ENCODE data around the gene CADM2. TPM values are rescaled to one million over a fixed set of nuclear protein-coding genes. Genes with fewer than 3 reads are reported as not detected.

Gene CADM2
- total and polyA plus RNA-seq, 9 donors = 1.8 to 4.5 (median 3.5) TPM

DNA sequence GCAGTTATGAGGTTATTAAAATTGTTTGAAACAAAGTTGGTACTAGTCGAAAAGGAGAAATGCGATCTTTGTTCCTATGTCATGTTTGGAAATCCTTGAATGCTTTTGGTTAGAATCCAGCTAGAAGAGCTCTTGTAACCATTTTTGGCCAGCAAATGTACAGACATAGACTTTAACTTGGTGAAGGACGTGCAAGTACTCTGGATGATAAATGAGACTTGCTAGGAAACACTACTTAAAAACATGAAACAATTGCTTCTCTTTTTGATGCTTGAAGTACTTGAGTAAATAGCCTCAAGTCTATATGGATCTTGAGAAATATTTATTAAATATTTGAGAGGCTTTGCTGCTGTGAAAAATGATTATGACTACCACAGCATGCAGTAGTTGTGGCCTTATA is 95.8 kb downstream of the CADM2 start:
- Histone ChIP-seq H3K4me1 (ENCODE audit: control insufficient read depth, insufficient read depth, low read length) (no peaks in the 10 kb centered on the region), H3K27ac (ENCODE audit: low read length) (no peak overlapping the region), H3K4me3 (ENCODE audit: low read length) (no peak overlapping the region), H3K27me3 (ENCODE audit: control insufficient read depth, insufficient read depth, low read length) (no peaks in the 10 kb centered on the region), H3K36me3 (ENCODE audit: control insufficient read depth, insufficient read depth, low read length) (no peaks in the 10 kb centered on the region), H3K9me3 (replicated peaks; ENCODE audit: control insufficient read depth, low read depth, low read length) (no peaks in the 10 kb centered on the region)
- 50% methylated on average over 2 of the region's 3 CpGs for WGBS (ENCODE audit: insufficient coverage)
- no peak for DNase-seq

DNA sequence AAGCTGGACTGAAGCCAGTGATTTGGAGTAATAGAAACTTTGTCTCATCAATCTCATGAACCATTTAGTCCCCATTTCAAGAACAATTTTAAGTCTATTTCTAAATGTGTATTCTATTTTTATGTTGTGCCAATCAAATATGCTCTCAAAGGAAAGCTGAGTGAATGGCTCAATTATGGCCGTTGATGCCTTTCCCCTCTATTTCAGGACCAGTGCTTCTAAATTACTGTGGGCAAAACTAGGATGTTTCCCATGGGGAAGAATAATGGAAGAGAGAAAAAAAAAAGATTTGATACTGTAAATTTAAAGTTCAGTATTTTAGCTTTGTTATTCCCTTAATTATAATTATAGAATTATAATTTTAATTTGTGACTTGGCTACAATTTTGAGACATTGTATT is 110.1 kb downstream of the CADM2 start:
- Histone ChIP-seq H3K9me3 (replicated peaks; ENCODE audit: control insufficient read depth, low read depth, low read length) (no peaks in the 10 kb centered on the region), H3K27ac (ENCODE audit: low read length) (no peak overlapping the region), H3K36me3 (ENCODE audit: control insufficient read depth, insufficient read depth, low read length) (no peaks in the 10 kb centered on the region), H3K27me3 (ENCODE audit: control insufficient read depth, insufficient read depth, low read length) (no peaks in the 10 kb centered on the region), H3K4me3 (ENCODE audit: low read length) (no peak overlapping the region), H3K4me1 (ENCODE audit: control insufficient read depth, insufficient read depth, low read length) (no peaks in the 10 kb centered on the region)
- no CpG with 5 or more reads among the region's 1 CpG for WGBS (ENCODE audit: insufficient coverage)
- DNase-seq = no peak

DNA sequence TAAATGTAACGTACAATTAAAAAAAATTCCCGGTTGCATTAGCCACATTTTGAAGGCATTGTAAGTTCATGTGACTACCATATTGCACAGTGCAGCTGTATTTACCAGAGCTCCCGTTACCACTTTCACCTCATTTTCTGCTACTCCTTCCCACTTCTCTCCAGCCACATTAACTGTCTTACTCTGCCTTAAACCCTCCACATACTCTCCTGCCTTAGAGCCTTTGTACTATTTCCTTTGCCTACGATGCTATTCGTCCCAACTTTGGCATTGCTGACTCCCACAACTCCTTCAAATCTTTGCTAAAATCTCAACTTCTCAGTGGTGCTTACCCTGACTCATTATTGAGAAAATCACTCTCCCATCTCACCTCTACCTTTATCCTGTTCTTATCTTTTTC is 115.2 kb downstream of the CADM2 start:
- Histone ChIP-seq H3K27ac (ENCODE audit: low read length) (no peak overlapping the region), H3K4me1 (ENCODE audit: control insufficient read depth, insufficient read depth, low read length) (no peaks in the 10 kb centered on the region), H3K36me3 (ENCODE audit: control insufficient read depth, insufficient read depth, low read length) (no peaks in the 10 kb centered on the region), H3K9me3 (replicated peaks; ENCODE audit: control insufficient read depth, low read depth, low read length) (no peaks in the 10 kb centered on the region), H3K27me3 (ENCODE audit: control insufficient read depth, insufficient read depth, low read length) (no peaks in the 10 kb centered on the region), H3K4me3 (ENCODE audit: low read length) (no peak overlapping the region)
- no peak for DNase-seq
- 72% methylated on average over 3 of the region's 5 CpGs for WGBS (ENCODE audit: insufficient coverage)

DNA sequence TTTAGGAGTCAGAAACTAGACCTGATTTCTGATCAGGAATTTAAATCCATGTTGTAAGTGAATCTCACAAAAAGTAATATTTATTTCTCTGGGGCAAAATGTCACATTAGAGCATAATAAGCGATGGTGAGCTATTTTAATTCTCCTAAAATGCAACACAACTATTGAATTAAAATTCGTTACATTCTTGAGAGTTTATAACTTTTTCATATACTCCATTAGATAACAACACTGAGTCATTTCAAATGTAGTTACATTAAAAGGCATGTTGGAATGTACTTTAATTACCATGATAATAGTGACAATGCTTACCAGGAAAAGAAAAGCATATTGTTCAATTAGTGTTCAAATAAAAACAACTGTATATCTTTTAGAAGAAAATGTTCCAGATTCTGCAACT is 116.9 kb downstream of the CADM2 start:
- Histone ChIP-seq H3K36me3 (ENCODE audit: control insufficient read depth, insufficient read depth, low read length) (no peaks in the 10 kb centered on the region), H3K27ac (ENCODE audit: low read length) (no peak overlapping the region), H3K27me3 (ENCODE audit: control insufficient read depth, insufficient read depth, low read length) (no peaks in the 10 kb centered on the region), H3K4me1 (ENCODE audit: control insufficient read depth, insufficient read depth, low read length) (no peaks in the 10 kb centered on the region), H3K9me3 (replicated peaks; ENCODE audit: control insufficient read depth, low read depth, low read length) (no peaks in the 10 kb centered on the region), H3K4me3 (ENCODE audit: low read length) (no peak overlapping the region)
- no CpG with 5 or more reads among the region's 2 CpGs for WGBS (ENCODE audit: insufficient coverage)
- no peak for DNase-seq

DNA sequence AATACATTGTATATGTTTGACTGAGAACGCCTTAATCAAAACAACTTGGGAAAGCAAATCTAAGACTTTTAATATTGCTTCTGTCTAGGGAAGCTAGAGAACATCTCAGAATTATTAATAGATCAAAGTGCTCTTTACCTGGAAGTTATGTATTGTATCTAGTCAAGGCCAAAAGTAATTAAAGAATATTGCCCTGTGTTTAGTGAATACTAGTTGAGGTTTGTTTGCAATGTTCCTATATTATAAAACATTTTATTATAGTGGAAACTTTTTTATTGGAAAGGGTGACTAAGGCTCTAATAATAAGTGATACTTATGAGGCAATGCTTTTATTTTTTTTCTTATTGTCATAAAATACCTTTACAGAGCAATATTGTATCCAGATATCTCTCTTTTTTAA is 118.2 kb downstream of the CADM2 start:
- Histone ChIP-seq H3K4me3 (ENCODE audit: low read length) (no peak overlapping the region), H3K36me3 (ENCODE audit: control insufficient read depth, insufficient read depth, low read length) (no peaks in the 10 kb centered on the region), H3K9me3 (replicated peaks; ENCODE audit: control insufficient read depth, low read depth, low read length) (no peaks in the 10 kb centered on the region), H3K4me1 (ENCODE audit: control insufficient read depth, insufficient read depth, low read length) (no peaks in the 10 kb centered on the region), H3K27ac (ENCODE audit: low read length) (no peak overlapping the region), H3K27me3 (ENCODE audit: control insufficient read depth, insufficient read depth, low read length) (no peaks in the 10 kb centered on the region)
- WGBS (ENCODE audit: insufficient coverage) = no CpG with 5 or more reads among the region's 1 CpG
- DNase-seq = no peak

DNA sequence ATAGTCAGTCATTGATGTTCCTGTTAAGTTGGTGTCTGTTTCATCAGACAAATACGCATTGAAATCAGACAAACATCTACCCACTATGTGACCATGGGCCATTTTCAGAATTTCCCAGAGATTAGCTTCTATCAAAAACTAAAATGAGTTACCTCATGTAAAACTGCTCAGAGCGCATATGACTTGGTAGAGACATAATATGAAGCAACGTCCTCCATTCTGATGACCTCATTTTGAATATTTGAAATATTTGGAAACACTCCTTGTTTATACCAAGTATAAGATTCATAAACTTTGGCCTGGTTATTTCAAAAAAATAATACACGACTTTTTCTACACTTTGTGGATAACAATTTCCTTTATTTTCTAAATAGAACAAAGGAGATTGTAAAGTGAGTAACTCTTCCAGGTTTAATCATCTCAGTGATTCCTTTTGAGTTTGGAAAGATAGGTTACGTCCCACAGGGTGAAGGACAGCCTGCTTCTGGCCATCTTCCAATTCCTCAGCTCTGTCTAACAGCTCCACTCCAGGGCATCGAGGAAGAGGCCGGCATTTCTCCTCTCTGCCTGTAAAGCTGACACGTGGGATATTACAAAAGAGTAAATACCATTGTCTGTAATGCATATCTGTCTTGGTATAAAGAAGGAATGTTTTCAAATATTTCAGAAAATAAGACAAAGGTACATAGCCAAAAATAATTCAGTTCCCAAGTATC is 122.6 kb downstream of the CADM2 start:
- Histone ChIP-seq H3K4me1 (ENCODE audit: control insufficient read depth, insufficient read depth, low read length) (no peaks in the 10 kb centered on the region), H3K27me3 (ENCODE audit: control insufficient read depth, insufficient read depth, low read length) (no peaks in the 10 kb centered on the region), H3K27ac (ENCODE audit: low read length) (no peak overlapping the region), H3K9me3 (replicated peaks; ENCODE audit: control insufficient read depth, low read depth, low read length) (no peaks in the 10 kb centered on the region), H3K36me3 (ENCODE audit: control insufficient read depth, insufficient read depth, low read length) (no peaks in the 10 kb centered on the region), H3K4me3 (ENCODE audit: low read length) (no peak overlapping the region)
- WGBS (ENCODE audit: insufficient coverage) = no CpG with 5 or more reads among the region's 8 CpGs
- peak; percentile 16 for DNase-seq

DNA sequence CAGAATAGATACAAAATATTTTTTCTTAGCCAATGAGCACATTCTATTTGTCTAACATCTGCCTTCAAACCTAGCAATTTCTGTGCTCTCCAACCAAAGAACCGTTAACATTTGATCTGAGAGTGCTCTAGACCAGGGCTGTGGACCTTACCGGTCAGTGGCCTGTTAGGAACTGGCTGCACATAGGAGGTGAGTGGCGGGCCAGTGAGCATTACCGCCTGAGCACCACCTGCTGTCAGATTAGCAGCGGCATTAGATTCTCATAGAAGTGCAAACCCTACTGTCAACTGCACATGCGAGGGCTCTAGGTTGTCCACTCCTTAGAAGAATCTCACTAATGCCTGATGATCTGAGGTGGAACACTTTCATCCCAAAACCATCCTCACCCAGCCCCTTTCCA is 131.7 kb downstream of the CADM2 start:
- Histone ChIP-seq H3K27me3 (ENCODE audit: control insufficient read depth, insufficient read depth, low read length) (no peaks in the 10 kb centered on the region), H3K4me1 (ENCODE audit: control insufficient read depth, insufficient read depth, low read length) (no peaks in the 10 kb centered on the region), H3K4me3 (ENCODE audit: low read length) (no peak overlapping the region), H3K27ac (ENCODE audit: low read length) (no peak overlapping the region), H3K9me3 (replicated peaks; ENCODE audit: control insufficient read depth, low read depth, low read length) (no peaks in the 10 kb centered on the region), H3K36me3 (ENCODE audit: control insufficient read depth, insufficient read depth, low read length) (no peaks in the 10 kb centered on the region)
- DNase-seq = no peak
- 88% methylated on average over 6 of the region's 6 CpGs for WGBS (ENCODE audit: insufficient coverage)

DNA sequence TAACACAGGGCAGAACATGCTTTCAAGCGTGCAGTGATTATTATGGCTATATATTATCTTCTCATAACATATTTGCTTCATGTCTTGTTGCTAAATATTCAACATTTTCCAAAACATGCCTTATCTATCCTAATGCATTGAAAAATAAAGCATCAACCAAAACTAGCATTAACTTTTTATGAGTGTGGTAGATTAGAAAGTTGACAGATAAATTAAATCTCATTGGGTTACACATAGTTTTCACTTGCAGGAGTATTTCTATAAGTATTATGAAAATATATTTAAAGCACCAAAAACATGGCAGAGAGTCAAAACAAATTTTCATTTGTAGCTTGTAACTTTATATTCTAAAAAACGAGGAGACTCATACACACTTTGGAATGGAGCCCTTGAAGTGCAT is 141.5 kb downstream of the CADM2 start:
- H3K27ac ChIP-seq (ENCODE audit: low read length) = no peak overlapping the region
- H3K9me3 ChIP-seq (replicated peaks; ENCODE audit: control insufficient read depth, low read depth, low read length) = peaks cover 2% of the 10 kb centered on the region
- H3K36me3 ChIP-seq (ENCODE audit: control insufficient read depth, insufficient read depth, low read length) = no peaks in the 10 kb centered on the region
- DNase-seq = no peak
- no peak overlapping the region for H3K4me3 ChIP-seq (ENCODE audit: low read length)
- no peaks in the 10 kb centered on the region for H3K4me1 ChIP-seq (ENCODE audit: control insufficient read depth, insufficient read depth, low read length)
- WGBS (ENCODE audit: insufficient coverage) = no CpG with 5 or more reads among the region's 2 CpGs
- no peaks in the 10 kb centered on the region for H3K27me3 ChIP-seq (ENCODE audit: control insufficient read depth, insufficient read depth, low read length)

DNA sequence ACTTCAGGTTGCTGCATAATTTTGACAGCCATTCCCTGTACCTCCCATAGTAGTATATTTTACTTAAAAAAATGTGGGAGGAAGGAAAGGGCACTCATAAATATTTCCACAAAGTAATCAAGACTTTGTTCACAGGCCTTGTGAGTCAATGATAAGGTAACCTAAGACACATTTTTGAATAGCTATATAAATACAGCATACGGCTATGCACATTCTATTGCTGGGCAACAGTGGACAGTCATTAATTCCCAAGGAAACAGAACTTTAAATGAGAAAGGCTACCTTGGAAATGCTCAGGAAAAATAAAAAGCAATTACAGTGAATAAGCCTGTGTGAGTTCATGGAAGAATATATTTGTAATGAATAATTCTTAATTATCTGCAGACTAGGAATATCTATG is 144.0 kb downstream of the CADM2 start:
- Histone ChIP-seq H3K4me1 (ENCODE audit: control insufficient read depth, insufficient read depth, low read length) (no peaks in the 10 kb centered on the region), H3K27ac (ENCODE audit: low read length) (no peak overlapping the region), H3K9me3 (replicated peaks; ENCODE audit: control insufficient read depth, low read depth, low read length) (peaks cover 2% of the 10 kb centered on the region), H3K4me3 (ENCODE audit: low read length) (no peak overlapping the region), H3K27me3 (ENCODE audit: control insufficient read depth, insufficient read depth, low read length) (no peaks in the 10 kb centered on the region), H3K36me3 (ENCODE audit: control insufficient read depth, insufficient read depth, low read length) (no peaks in the 10 kb centered on the region)
- no peak for DNase-seq
- no CpG with 5 or more reads among the region's 1 CpG for WGBS (ENCODE audit: insufficient coverage)

DNA sequence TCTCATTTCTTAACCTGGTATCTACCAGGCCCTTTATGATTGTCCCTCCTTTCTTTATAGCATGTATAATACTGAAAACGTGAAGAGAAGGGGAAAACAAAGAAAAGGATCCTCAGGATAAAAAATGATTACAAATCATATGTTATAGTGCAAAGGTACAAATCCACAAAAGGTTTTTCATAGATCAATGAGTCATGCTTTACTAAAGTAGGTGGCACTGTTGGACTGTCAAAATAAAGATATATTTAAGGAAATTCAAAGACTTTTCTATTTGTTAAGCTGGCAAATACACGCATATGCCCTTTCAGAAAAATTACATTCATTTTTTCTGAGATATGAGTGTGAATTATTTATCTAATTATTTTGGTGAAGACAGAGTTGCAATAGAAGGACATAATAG is 151.6 kb downstream of the CADM2 start:
- no CpG with 5 or more reads among the region's 2 CpGs for WGBS (ENCODE audit: insufficient coverage)

DNA sequence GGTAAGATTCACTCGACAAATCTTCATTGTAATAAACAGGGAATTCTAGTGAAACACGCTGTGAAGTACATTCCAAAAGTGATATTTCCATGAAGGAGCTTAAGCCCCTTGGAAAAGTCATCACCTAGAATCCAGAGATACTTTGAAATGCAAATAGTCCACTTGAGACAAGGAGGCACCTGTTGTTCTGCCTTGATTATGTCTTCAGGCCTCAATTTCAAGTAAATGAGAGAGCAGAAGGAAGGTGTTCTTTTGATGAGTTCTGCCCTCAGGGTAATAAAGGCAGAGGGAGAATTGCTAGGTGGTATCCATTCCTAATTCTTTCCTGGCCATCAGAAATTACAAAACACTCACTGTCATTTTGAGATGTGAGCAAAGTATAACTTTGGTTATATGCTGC is 162.1 kb downstream of the CADM2 start:
- H3K4me3 ChIP-seq (ENCODE audit: low read length) = no peak overlapping the region

More for the DNA sequence above, 151.6 kb downstream of the CADM2 start:
- Histone ChIP-seq H3K27me3 (ENCODE audit: control insufficient read depth, insufficient read depth, low read length) (no peaks in the 10 kb centered on the region), H3K4me1 (ENCODE audit: control insufficient read depth, insufficient read depth, low read length) (no peaks in the 10 kb centered on the region), H3K27ac (ENCODE audit: low read length) (no peak overlapping the region), H3K9me3 (replicated peaks; ENCODE audit: control insufficient read depth, low read depth, low read length) (no peaks in the 10 kb centered on the region), H3K36me3 (ENCODE audit: control insufficient read depth, insufficient read depth, low read length) (no peaks in the 10 kb centered on the region), H3K4me3 (ENCODE audit: low read length) (no peak overlapping the region)
- no peak for DNase-seq

More for the DNA sequence above, 162.1 kb downstream of the CADM2 start:
- DNase-seq = no peak
- no peaks in the 10 kb centered on the region for H3K4me1 ChIP-seq (ENCODE audit: control insufficient read depth, insufficient read depth, low read length)
- WGBS (ENCODE audit: insufficient coverage) = no CpG with 5 or more reads among the region's 2 CpGs
- no peaks in the 10 kb centered on the region for H3K36me3 ChIP-seq (ENCODE audit: control insufficient read depth, insufficient read depth, low read length)
- no peak overlapping the region for H3K27ac ChIP-seq (ENCODE audit: low read length)
- H3K9me3 ChIP-seq (replicated peaks; ENCODE audit: control insufficient read depth, low read depth, low read length) = peaks cover 2% of the 10 kb centered on the region
- no peaks in the 10 kb centered on the region for H3K27me3 ChIP-seq (ENCODE audit: control insufficient read depth, insufficient read depth, low read length)

All from muscle of leg (tissue), 11 donors.